KMS-11 (cell line): ENCODE measurements around the gene KIAA2012.

ENCODE experiments used
- H2AFZ ChIP-seq: fragments of 200-600 bp; sonication (generic); 2 replicates; pipeline ENCODE4 v1.6.1; 2016; ENCODE audit warnings: antibody characterized with exemption, mixed run types, low read depth
- H3K27ac ChIP-seq: fragments of 200-600 bp; sonication (generic); 2 replicates; pipeline ENCODE4 v1.6.1; 2016; ENCODE audit warnings: mild to moderate bottlenecking, mixed run types
- H3K27me3 ChIP-seq: fragments of 200-600 bp; sonication (generic); 2 replicates; pipeline ENCODE4 v1.6.1; 2017; ENCODE audit warnings: mild to moderate bottlenecking, low read depth, mixed run types, moderate library complexity; ENCODE audit not compliant: insufficient read depth
- H3K36me3 ChIP-seq: fragments of 200-600 bp; sonication (generic); 2 replicates; pipeline ENCODE4 v1.6.1; 2017; ENCODE audit warnings: mild to moderate bottlenecking, mixed run types; ENCODE audit not compliant: insufficient read depth
- H3K4me1 ChIP-seq: fragments of 200-600 bp; sonication (generic); 2 replicates; pipeline ENCODE4 v1.6.1; 2016; ENCODE audit warnings: mild to moderate bottlenecking, low read depth, mixed run types; ENCODE audit not compliant: poor library complexity, severe bottlenecking
- H3K4me2 ChIP-seq: fragments of 200-600 bp; sonication (generic); 2 replicates; pipeline ENCODE4 v1.7.0; 2016; ENCODE audit warnings: mild to moderate bottlenecking, mixed run types
- H3K4me3 ChIP-seq: fragments of 200-600 bp; sonication (generic); IDR thresholded peaks from 2 replicates; pipeline ENCODE4 v1.6.1; 2017; ENCODE audit warnings: low read depth, low read length, mixed read lengths; ENCODE audit not compliant: insufficient read depth
- H3K79me2 ChIP-seq: fragments of 200-600 bp; sonication (generic); 2 replicates; pipeline ENCODE4 v1.6.1; 2016; ENCODE audit warnings: low read depth, mixed run types; ENCODE audit not compliant: insufficient read depth
- H3K9ac ChIP-seq: fragments of 200-600 bp; sonication (generic); 2 replicates; pipeline ENCODE4 v1.6.1; 2016; ENCODE audit warnings: mild to moderate bottlenecking, mixed run types
- H4K20me1 ChIP-seq: fragments of 200-600 bp; sonication (generic); 2 replicates; pipeline ENCODE4 v1.6.1; 2016; ENCODE audit warnings: mild to moderate bottlenecking, mixed run types; ENCODE audit not compliant: insufficient read depth
- CTCF ChIP-seq: fragments of 200-600 bp; sonication (generic); conservative IDR thresholded peaks from 2 replicates; pipeline ENCODE4 v1.6.1; 2017; ENCODE audit warnings: low read depth, mild to moderate bottlenecking, antibody characterized with exemption, low read length, moderate library complexity, mixed read lengths

Gene KIAA2012

GRCh38 chr2:202249521-202250253 is 176.6 kb downstream of the KIAA2012 start:
- TF ChIP-seq CTCF: no peak
- no peak overlapping the region for H3K27ac ChIP-seq
- no peaks in the 10 kb centered on the region for H3K79me2 ChIP-seq
- H3K4me1 ChIP-seq: no peaks in the 10 kb centered on the region
- H3K4me3 ChIP-seq: no peak overlapping the region
- no peak overlapping the region for H3K4me2 ChIP-seq
- no peak overlapping the region for H2AFZ ChIP-seq
- H4K20me1 ChIP-seq: no peaks in the 10 kb centered on the region
- H3K9ac ChIP-seq: no peak overlapping the region
- H3K27me3 ChIP-seq: no peaks in the 10 kb centered on the region
- H3K36me3 ChIP-seq: no peaks in the 10 kb centered on the region

GRCh38 chr2:202251494-202251893 is 178.4 kb downstream of the KIAA2012 start:
- Histone ChIP-seq H3K27ac (no peak overlapping the region), H3K79me2 (no peaks in the 10 kb centered on the region), H3K27me3 (no peaks in the 10 kb centered on the region), H3K9ac (no peak overlapping the region), H3K4me2 (no peak overlapping the region), H3K36me3 (no peaks in the 10 kb centered on the region), H2AFZ (no peak overlapping the region), H3K4me1 (no peaks in the 10 kb centered on the region), H3K4me3 (no peak overlapping the region), H4K20me1 (no peaks in the 10 kb centered on the region)
- TF ChIP-seq CTCF: no peak
